Ovary (tissue), 9 donors: ENCODE data around the gene UTS2R. TPM values are rescaled to one million over a fixed set of nuclear protein-coding genes. Genes with fewer than 3 reads are reported as not detected.

ENCODE experiments used
- DNase-seq, 5 donors: peaks; one replicate each; pipeline ENCODE4 v3.0.0-alpha.2; 2019 to 2020
- H3K27ac ChIP-seq, 2 donors: fragments of 200-600 bp; one replicate each; pipeline versions ENCODE4 v1.5.1 to v1.8.0; 2019 to 2022
- H3K27me3 ChIP-seq: fragments of 200-600 bp; one replicate; pipeline ENCODE4 v1.8.0; 2022
- H3K36me3 ChIP-seq: fragments of 200-600 bp; sonication (generic); one replicate; pipeline ENCODE4 v1.5.1; 2019
- H3K4me1 ChIP-seq: one replicate; pipeline ENCODE4 v1.8.1; 2013; ENCODE audit warnings: mild to moderate bottlenecking, moderate library complexity; ENCODE audit not compliant: insufficient read depth
- H3K4me3 ChIP-seq: fragments of 200-600 bp; sonication (generic); one replicate; pipeline ENCODE4 v1.5.1; 2017
- H3K9me3 ChIP-seq, 2 donors: fragments of 200-600 bp in 1 of 2; sonication (generic) in 1 of 2; one replicate each; pipeline versions ENCODE4 v1.5.1 to v1.8.1; 2013 to 2019; ENCODE audit warnings: mild to moderate bottlenecking in 1 of 2, moderate library complexity in 1 of 2
- EP300 ChIP-seq: sonication (generic); formaldehyde crosslinking; IDR thresholded peaks from one replicate; pipeline ENCODE4 v1.6.1; 2017; ENCODE audit warnings: antibody characterized with exemption
- POLR2A ChIP-seq: fragments of 450-650 bp; IDR thresholded peaks from one replicate; pipeline ENCODE4 v1.6.1; 2017; ENCODE audit warnings: antibody characterized with exemption, mild to moderate bottlenecking, moderate library complexity
- WGBS, 3 donors: extraction: QIAGEN DNeasy Blood & Tissue Kit in 1 of 3; methylation state at CpG; one replicate each; pipeline versions ENCODE4 v1.1.5 to v1.1.7; 2013 to 2017; 5-methylcytosine and 5-hydroxymethylcytosine counted together
- intact Hi-C, 4 donors: fragments of 100-400 bp; cut with DNase I; formaldehyde crosslinking; loops; one replicate each; pipeline versions ENCODE4 v1.11.0 to v1.15.1; 2022 to 2023
- polyA plus RNA-seq, 2 donors: library from polyadenylated mRNA; stranded (reverse); fragments of 200-250 nt in 1 of 2; fragments of 350-450 nt in 1 of 2; fragmentation: Illumina TruSeq in 1 of 2; extraction: RNeasy Lipid Tissue Mini Kit (QIAGEN cat#74804) in 1 of 2; gene quantifications; one replicate each; pipeline ENCODE4 v1.2.3, GENCODE V29; 2013 to 2014
- total RNA-seq, 7 donors: library from RNA; depleted of rRNA in 2 of 7; stranded (reverse); fragments of >200 nt in 2 of 7; fragmentation: NEBNext Ultra II Directional in 3 of 7; extraction: Animal tissue kit (Norgen Biotek cat#: 25700) in 3 of 7; gene quantifications; one replicate each; pipeline versions ENCODE4 v1.1.0 to v1.2.4, GENCODE V29; 2016 to 2023
- TF ChIP-seq, protein P1 (sequence below), 3 donors: fragments of 450-650 bp in 2 of 3; fragments of 200-600 bp in 1 of 3; IDR thresholded peaks; one replicate each; pipeline versions ENCODE4 v1.5.1 to v1.8.0; 2016 to 2022; ENCODE audit warnings: antibody characterized with exemption in 3 of 3, mild to moderate bottlenecking in 1 of 3
- donor health status: DM: no; HTN: no; CAD: no; lungs with moderate emphysema.
- donor health status: DM: no; HTN: no; CAD: no.
- donor health status: Bipolar disorder and iron deficiency.
- donor health status: DM: yes; HTN: yes; CAD: no.
- donor health status: DM: no; HTN: no; CAD: no.
- donor health status: DM: yes; HTN: yes; CAD: no.

UTS2R gene
- total and polyA plus RNA-seq, 9 donors: not detected

DNA sequence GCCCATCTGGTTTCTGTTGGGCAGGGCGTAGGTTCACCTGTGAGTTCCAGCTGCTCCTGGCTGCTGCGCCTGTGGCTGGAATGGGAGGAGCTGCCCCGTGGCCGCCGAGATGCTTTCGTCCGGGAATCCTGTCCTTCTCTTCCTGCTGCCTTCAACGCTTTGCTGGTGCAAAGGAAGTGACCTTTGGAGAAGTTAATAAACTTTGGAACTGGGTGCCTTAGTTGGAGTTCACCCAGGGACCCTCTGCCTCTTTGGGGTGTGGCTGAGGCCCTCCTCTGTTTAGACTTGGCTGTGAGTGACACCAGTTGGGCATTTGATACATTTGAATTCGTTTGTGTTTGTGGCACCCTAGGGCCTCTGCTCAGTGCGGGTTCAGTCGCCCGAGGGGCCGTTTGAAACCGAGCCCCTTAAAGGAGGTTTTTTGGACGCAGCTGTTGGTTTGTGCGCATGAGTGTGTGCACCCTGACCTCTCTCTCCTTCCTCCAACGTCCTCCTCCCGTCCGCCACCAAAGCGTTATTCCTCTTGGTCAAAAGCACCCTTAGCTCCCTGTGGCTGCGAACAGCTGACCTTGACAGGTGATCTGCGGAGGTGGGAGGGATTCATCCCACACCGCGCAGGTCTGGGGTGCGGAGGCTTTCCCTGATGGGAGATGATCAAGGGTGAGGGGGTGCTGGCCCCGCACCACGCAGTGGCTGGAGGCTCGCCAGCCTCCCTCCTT is 29.0 kb upstream of the UTS2R start:
- no peak for TF ChIP-seq POLR2A
- TF ChIP-seq, protein P1, sequence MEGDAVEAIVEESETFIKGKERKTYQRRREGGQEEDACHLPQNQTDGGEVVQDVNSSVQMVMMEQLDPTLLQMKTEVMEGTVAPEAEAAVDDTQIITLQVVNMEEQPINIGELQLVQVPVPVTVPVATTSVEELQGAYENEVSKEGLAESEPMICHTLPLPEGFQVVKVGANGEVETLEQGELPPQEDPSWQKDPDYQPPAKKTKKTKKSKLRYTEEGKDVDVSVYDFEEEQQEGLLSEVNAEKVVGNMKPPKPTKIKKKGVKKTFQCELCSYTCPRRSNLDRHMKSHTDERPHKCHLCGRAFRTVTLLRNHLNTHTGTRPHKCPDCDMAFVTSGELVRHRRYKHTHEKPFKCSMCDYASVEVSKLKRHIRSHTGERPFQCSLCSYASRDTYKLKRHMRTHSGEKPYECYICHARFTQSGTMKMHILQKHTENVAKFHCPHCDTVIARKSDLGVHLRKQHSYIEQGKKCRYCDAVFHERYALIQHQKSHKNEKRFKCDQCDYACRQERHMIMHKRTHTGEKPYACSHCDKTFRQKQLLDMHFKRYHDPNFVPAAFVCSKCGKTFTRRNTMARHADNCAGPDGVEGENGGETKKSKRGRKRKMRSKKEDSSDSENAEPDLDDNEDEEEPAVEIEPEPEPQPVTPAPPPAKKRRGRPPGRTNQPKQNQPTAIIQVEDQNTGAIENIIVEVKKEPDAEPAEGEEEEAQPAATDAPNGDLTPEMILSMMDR (IDR thresholded peaks at IDR 0.05): no peak
- TF ChIP-seq EP300: no peak
- intact Hi-C loops: no loop called here
- Histone ChIP-seq H3K27ac (no peak overlapping the region), H3K9me3 (no peaks in the 10 kb centered on the region), H3K36me3 (no peaks in the 10 kb centered on the region), H3K4me1 (peaks cover 6% of the 10 kb centered on the region), H3K27me3 (no peaks in the 10 kb centered on the region), H3K4me3 (no peak overlapping the region)
- DNase-seq: no peak
- 43 to 54% (median 50%) methylated on average over 28 of the region's 28 CpGs for WGBS, 3 donors

DNA sequence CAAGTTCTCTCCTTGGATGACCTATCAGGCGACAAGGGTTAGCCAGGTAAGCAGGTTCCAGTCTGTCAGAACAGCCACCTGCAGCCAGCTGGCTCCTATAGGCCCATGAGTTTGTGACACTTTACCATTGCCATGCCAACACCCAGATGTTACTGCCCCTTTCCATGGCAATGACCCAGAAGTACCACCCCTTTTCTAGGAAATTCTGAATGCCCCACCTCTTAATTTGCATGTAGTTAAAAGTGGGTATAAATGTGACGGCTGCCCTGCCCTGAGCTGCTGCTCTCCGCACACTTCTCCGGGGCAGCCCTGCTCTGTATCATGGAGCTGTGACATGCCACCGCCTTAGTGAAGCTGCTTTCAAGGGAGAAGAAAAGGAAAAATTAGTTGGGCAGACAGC is 28.0 kb upstream of the UTS2R start:
- H3K4me3 ChIP-seq: no peak overlapping the region
- no peaks in the 10 kb centered on the region for H3K36me3 ChIP-seq
- peak in 1 of 5 donors; percentile 4 for DNase-seq
- H3K4me1 ChIP-seq: peaks cover 6% of the 10 kb centered on the region
- intact Hi-C loops: no loop called here
- TF ChIP-seq EP300: no peak
- TF ChIP-seq, protein P1 (IDR thresholded peaks at IDR 0.05): no peak
- no peak for TF ChIP-seq POLR2A
- H3K9me3 ChIP-seq: no peaks in the 10 kb centered on the region
- H3K27ac ChIP-seq: no peak overlapping the region
- no peaks in the 10 kb centered on the region for H3K27me3 ChIP-seq
- WGBS, 3 donors: 92 to 98% (median 93%) methylated on average over 5 of the region's 5 CpGs

DNA sequence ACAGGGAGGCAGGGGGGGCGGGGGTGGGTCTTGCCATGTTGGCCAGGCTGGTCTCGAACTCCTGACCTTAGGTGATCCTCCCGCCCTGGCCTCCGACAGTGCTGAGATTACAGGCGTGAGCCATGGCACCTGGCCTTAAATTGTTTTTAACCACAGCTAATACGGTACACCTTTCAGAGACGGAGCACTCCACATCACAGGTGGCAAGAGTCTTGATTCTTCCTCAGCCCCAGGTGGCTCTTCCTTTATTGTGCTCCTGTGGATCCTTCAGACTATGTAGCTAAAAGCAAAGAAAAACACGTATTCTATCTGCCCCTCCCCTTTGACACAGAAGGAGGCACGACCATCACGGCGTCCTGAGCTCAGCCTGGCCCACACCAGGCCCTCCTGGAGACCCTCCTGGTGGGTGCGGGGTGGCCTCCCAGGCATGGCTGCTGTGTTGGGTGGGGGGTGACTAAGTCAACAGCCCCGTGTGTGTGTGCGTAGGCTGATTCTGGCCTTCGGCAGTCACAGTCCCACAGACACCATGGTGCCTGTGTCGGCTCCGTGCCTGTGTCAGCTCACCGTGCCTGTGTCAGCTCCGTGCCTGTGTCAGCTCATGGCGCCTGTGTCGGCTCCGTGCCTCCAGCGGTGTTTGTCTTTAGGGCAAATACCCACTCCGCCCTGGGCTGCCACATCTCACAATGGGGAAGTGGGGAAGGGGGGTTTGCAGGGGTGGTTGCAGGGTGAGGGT is 27.2 kb upstream of the UTS2R start:
- Histone ChIP-seq H3K36me3 (no peaks in the 10 kb centered on the region), H3K9me3 (no peaks in the 10 kb centered on the region), H3K4me3 (no peak overlapping the region), H3K27ac (no peak overlapping the region), H3K4me1 (peaks cover 5% of the 10 kb centered on the region), H3K27me3 (no peaks in the 10 kb centered on the region)
- 81 to 91% (median 88%) methylated on average over 17 to 24 of the region's 24 CpGs for WGBS, 3 donors
- DNase-seq: peak in 1 of 5 donors; percentile 16
- TF ChIP-seq POLR2A: no peak
- TF ChIP-seq, protein P1 (IDR thresholded peaks at IDR 0.05): no peak
- TF ChIP-seq EP300: no peak
- intact Hi-C loops: no loop called here

DNA sequence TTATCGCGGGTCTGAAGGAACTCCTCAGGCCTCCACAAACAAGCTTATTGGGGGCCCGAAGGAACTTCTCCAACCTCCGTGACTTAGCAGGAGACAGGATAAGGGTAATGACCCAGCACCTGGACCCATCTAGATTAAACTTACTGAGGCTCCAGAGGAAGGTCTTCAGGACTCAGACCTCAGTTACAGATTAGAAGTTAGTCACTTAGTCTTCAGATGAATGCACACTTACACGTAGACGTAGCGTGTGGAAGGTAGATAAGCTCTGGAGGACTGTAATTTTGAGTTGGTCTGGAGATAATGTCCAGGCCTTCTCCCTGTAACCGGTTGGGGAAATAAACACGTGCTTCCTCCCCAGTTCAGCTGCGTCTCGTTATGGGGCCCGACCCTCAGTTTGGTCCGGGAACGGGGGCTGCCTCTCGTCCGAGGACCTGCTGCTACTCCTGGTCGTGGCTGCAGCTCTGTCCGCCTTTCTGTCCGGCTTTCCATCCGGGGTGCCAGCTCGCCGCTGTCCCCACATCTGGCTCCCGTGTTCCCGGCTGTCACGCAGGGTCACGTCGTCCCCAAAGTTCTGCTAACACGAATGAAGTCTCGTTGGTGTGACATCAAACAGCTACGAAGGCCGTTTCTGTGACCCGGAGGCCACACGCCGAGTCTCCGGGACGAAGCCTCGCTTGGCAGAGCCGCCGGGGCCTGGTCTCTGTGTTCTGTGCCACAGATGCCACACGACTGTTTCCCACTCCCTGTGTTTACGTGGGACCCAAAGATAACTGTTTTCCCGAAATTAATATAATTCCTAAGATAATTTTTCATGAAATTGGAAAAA is 26.2 kb upstream of the UTS2R start:
- intact Hi-C loops: no loop called here
- Histone ChIP-seq H3K27me3 (no peaks in the 10 kb centered on the region), H3K4me3 (no peak overlapping the region), H3K36me3 (no peaks in the 10 kb centered on the region), H3K9me3 (no peaks in the 10 kb centered on the region), H3K27ac (no peak overlapping the region), H3K4me1 (peaks cover 3% of the 10 kb centered on the region)
- TF ChIP-seq EP300 (no peak), POLR2A (no peak)
- TF ChIP-seq, protein P1 (IDR thresholded peaks at IDR 0.05): no peak
- 85 to 89% (median 87%) methylated on average over 42 of the region's 42 CpGs for WGBS, 3 donors
- DNase-seq: no peak
